K562 (cell line): Measurements from ENCODE around the gene CNTFR. TPM values are rescaled to one million over a fixed set of nuclear protein-coding genes. Genes with fewer than 3 reads are reported as not detected.

Experiments
- ATAC-seq: fragments of 200-7000 bp; cut with Tn5 transposase; 3 replicates; pipeline ENCODE4 v1.9.1; 2020; ENCODE audit warnings: moderate library complexity
- BruUV-seq: library from RNA; stranded (reverse); fragments of 400-500 nt; replicated peaks from 2 replicates; lab custom pipeline; 2021; lab: Mats Ljungman, UMichigan
- CTCF ChIA-PET: fragments of 300-600 bp; formaldehyde crosslinking; extraction: SDS; loops from one replicate; lab custom pipeline; 2021; ENCODE audit warnings: low intra/inter-chr PET ratio; lab: Yijun Ruan, JAX
- POLR2A ChIA-PET: fragments of 300-600, 350-650 bp; sonication (Branson Sonifier 250); formaldehyde crosslinking; extraction: SDS; loops from one replicate; lab custom pipeline; 2021; ENCODE audit warnings: antibody characterized with exemption, inconsistent platforms; lab: Yijun Ruan, JAX
- DNase-seq, 4 experiments: peaks; one replicate each; pipeline versions ENCODE4 v3.0.0 to v3.0.0-alpha.2; 2011 to 2018; ENCODE audit warnings: low spot score in 3 of 4, mixed read lengths in 3 of 4; ENCODE audit errors: extremely low read depth in 1 of 4
- FAIRE-seq: peaks from 2 replicates; lab custom pipeline; 2011; peaks lifted over from hg19 to GRCh38; lab: Jason Lieb, UNC
- H2AFZ ChIP-seq: 2 replicates; pipeline ENCODE4 v1.6.0; 2011; ENCODE audit warnings: low read depth, low read length, control low read depth, inconsistent platforms
- H3K27ac ChIP-seq: fragments of 200-600 bp; 3 replicates; pipeline ENCODE4 v1.8.0; 2011; ENCODE audit warnings: low read depth, mild to moderate bottlenecking, control low read depth, inconsistent platforms, low read length, moderate library complexity, mixed read lengths; ENCODE audit errors: extremely low read depth
- H3K27me3 ChIP-seq, 2 experiments: fragments of 300-600 bp in 1 of 2; 2 replicates in 1 of 2; 3 replicates in 1 of 2; pipeline versions ENCODE4 v1.6.0 to v1.8.0; 2011; ENCODE audit warnings: inconsistent platforms in 2 of 2, low read length in 2 of 2, mild to moderate bottlenecking in 1 of 2, mixed read lengths in 1 of 2, moderate library complexity in 1 of 2; ENCODE audit not compliant: control insufficient read depth in 2 of 2, insufficient read depth in 2 of 2
- H3K36me3 ChIP-seq: fragments of 300-600 bp; 3 replicates; pipeline ENCODE4 v1.8.0; 2011; ENCODE audit warnings: mild to moderate bottlenecking, low read length, inconsistent platforms; ENCODE audit not compliant: control insufficient read depth, insufficient read depth
- H3K4me1 ChIP-seq, 2 experiments: fragments of 200-600 bp in 1 of 2; replicated peaks in 1 of 2; 2 replicates in 1 of 2; 3 replicates in 1 of 2; pipeline versions ENCODE4 v1.5.1 to v1.8.0; 2011; ENCODE audit warnings: inconsistent platforms in 2 of 2, low read length in 2 of 2, mild to moderate bottlenecking in 1 of 2, mixed read lengths in 1 of 2, moderate library complexity in 1 of 2; ENCODE audit not compliant: control insufficient read depth in 2 of 2, insufficient read depth in 2 of 2
- H3K4me2 ChIP-seq: 2 replicates; pipeline ENCODE4 v1.6.1; 2011; ENCODE audit warnings: low read length, control low read depth, inconsistent platforms, mixed read lengths; ENCODE audit not compliant: insufficient read depth
- H3K4me3 ChIP-seq: fragments of 200-600 bp; sonication (generic), shearing (Covaris generic); 2 replicates; pipeline ENCODE4 v1.5.1; 2016; ENCODE audit warnings: control low read depth, inconsistent platforms
- H3K79me2 ChIP-seq: fragments of 200-600 bp; 3 replicates; pipeline ENCODE4 v1.8.0; 2011; ENCODE audit warnings: low read length, inconsistent platforms; ENCODE audit not compliant: control insufficient read depth, insufficient read depth
- H3K9ac ChIP-seq, 2 experiments: 2 replicates each; pipeline versions ENCODE4 v1.6.0 to v1.6.1; 2011; ENCODE audit warnings: low read depth in 2 of 2, low read length in 2 of 2, control low read depth in 1 of 2, inconsistent platforms in 1 of 2, mild to moderate bottlenecking in 1 of 2, mixed read lengths in 1 of 2; ENCODE audit not compliant: insufficient read depth in 1 of 2
- H3K9me1 ChIP-seq: one replicate; pipeline ENCODE4 v1.6.0; 2011; ENCODE audit warnings: inconsistent platforms, mild to moderate bottlenecking, low read length, moderate library complexity; ENCODE audit not compliant: control insufficient read depth, insufficient read depth
- H3K9me3 ChIP-seq: replicated peaks from 2 replicates; pipeline ENCODE4 v1.5.1; 2011; ENCODE audit warnings: low read depth, low read length, inconsistent platforms; ENCODE audit not compliant: control insufficient read depth, insufficient read depth
- H4K20me1 ChIP-seq: replicated peaks from 2 replicates; pipeline ENCODE4 v1.6.1; 2011; ENCODE audit warnings: low read length, inconsistent platforms, mixed read lengths; ENCODE audit not compliant: control insufficient read depth, insufficient read depth
- ARID1B ChIP-seq: fragments of 450-650 bp; IDR thresholded peaks from 2 replicates; pipeline ENCODE4 v1.6.1; 2016; ENCODE audit warnings: antibody characterized with exemption, mild to moderate bottlenecking, inconsistent platforms
- CBFA2T2 ChIP-seq: fragments of 450-650 bp; conservative IDR thresholded peaks from 2 replicates; pipeline ENCODE4 v1.6.1; 2017; ENCODE audit warnings: mild to moderate bottlenecking
- CBFA2T3 ChIP-seq: fragments of 450-650 bp; IDR thresholded peaks from 2 replicates; pipeline ENCODE4 v1.6.1; 2017
- CTBP1 ChIP-seq: fragments of 450-650 bp; IDR thresholded peaks from 2 replicates; pipeline ENCODE4 v1.6.1; 2016; ENCODE audit warnings: borderline replicate concordance
- DPF2 ChIP-seq: fragments of 450-650 bp; IDR thresholded peaks from 2 replicates; pipeline ENCODE4 v1.6.1; 2016
- HDAC1 ChIP-seq, 2 experiments: fragments of 450-650 bp; IDR thresholded peaks; 2 replicates each; pipeline ENCODE4 v1.6.1; 2016 to 2017; ENCODE audit warnings: inconsistent platforms in 1 of 2, mild to moderate bottlenecking in 1 of 2, moderate library complexity in 1 of 2
- HDAC6 ChIP-seq: IDR thresholded peaks from 2 replicates; pipeline ENCODE4 v1.6.1; 2012; ENCODE audit warnings: low read depth, mild to moderate bottlenecking, control low read depth, inconsistent platforms, low read length, moderate library complexity
- HIVEP1 ChIP-seq: fragments of 250-450 bp; sonication (Bioruptor Pico); IDR thresholded peaks from 2 replicates; pipeline ENCODE4 v1.4.0; 2020; ENCODE audit warnings: mild to moderate bottlenecking
- KDM1A ChIP-seq, 2 experiments: fragments of 450-650 bp; IDR thresholded peaks; 2 replicates each; pipeline ENCODE4 v1.6.1; 2016; ENCODE audit warnings: mild to moderate bottlenecking in 2 of 2
- KDM4B ChIP-seq, 2 experiments: fragments of 450-650 bp in 1 of 2; sonication (generic) in 1 of 2; IDR thresholded peaks; 2 replicates each; pipeline ENCODE4 v1.6.1; 2016 to 2017; ENCODE audit warnings: borderline replicate concordance in 2 of 2, antibody characterized with exemption in 1 of 2, low read depth in 1 of 2, mild to moderate bottlenecking in 1 of 2
- MTA2 ChIP-seq: fragments of 450-650 bp; IDR thresholded peaks from 2 replicates; pipeline ENCODE4 v1.6.1; 2016; ENCODE audit warnings: low read depth
- NCOR1 ChIP-seq: fragments of 450-650 bp; IDR thresholded peaks from 2 replicates; pipeline ENCODE4 v1.6.1; 2016; ENCODE audit warnings: mild to moderate bottlenecking, moderate library complexity
- POLR2AphosphoS2 ChIP-seq: IDR thresholded peaks from 2 replicates; pipeline ENCODE4 v1.6.1; 2012; ENCODE audit warnings: low read length, improper control_type of control experiment
- RBBP5 ChIP-seq: fragments of 200-600 bp; sonication (generic); IDR thresholded peaks from 2 replicates; pipeline ENCODE4 v1.6.1; 2012; ENCODE audit warnings: borderline replicate concordance, mild to moderate bottlenecking, low read length, control low read depth, inconsistent platforms; ENCODE audit not compliant: insufficient read depth, poor library complexity, severe bottlenecking
- RCOR1 ChIP-seq, 2 experiments: IDR thresholded peaks; 2 replicates each; pipeline ENCODE4 v1.6.1; 2012; ENCODE audit warnings: low read depth in 2 of 2, low read length in 2 of 2, borderline replicate concordance in 1 of 2, improper control_type of control experiment in 1 of 2
- SMARCA4 ChIP-seq: fragments of 450-650 bp; IDR thresholded peaks from 2 replicates; pipeline ENCODE4 v1.6.1; 2016
- TAL1 ChIP-seq: fragments of 450-650 bp; IDR thresholded peaks from 2 replicates; pipeline ENCODE4 v1.6.1; 2016; ENCODE audit warnings: mild to moderate bottlenecking
- TCF3 ChIP-seq: sonication (generic); formaldehyde crosslinking; IDR thresholded peaks from 2 replicates; pipeline ENCODE4 v1.4.0; 2020; ENCODE audit warnings: mild to moderate bottlenecking, missing genetic modification reagents
- TEAD4 ChIP-seq, 2 experiments: sonication (generic) in 1 of 2; formaldehyde crosslinking in 1 of 2; IDR thresholded peaks; 2 replicates each; pipeline versions ENCODE4 v1.6.1 to v1.8.0; 2012 to 2022; ENCODE audit warnings: borderline replicate concordance in 1 of 2, inconsistent platforms in 1 of 2, low read length in 1 of 2, mild to moderate bottlenecking in 1 of 2, missing genetic modification reagents in 1 of 2
- TRIM24 ChIP-seq, 2 experiments: fragments of 450-650 bp; IDR thresholded peaks; 2 replicates each; pipeline ENCODE4 v1.6.1; 2016
- ZEB2 ChIP-seq: fragments of 450-650 bp; IDR thresholded peaks from 2 replicates; pipeline ENCODE4 v1.6.1; 2016
- ZNF263 ChIP-seq: sonication (generic); formaldehyde crosslinking; IDR thresholded peaks from 2 replicates; pipeline ENCODE4 v1.8.0; 2022; ENCODE audit warnings: mild to moderate bottlenecking, missing genetic modification reagents, borderline replicate concordance
- ZNF445 ChIP-seq: fragments of 250-450 bp; sonication (Bioruptor Pico); IDR thresholded peaks from 2 replicates; pipeline ENCODE4 v1.4.0; 2020; ENCODE audit warnings: low read depth, mild to moderate bottlenecking, moderate library complexity
- in situ Hi-C: fragments of 300-500 bp; cut with MboI; formaldehyde crosslinking; loops from 4 replicates; pipeline ENCODE4 v1.15.0; 2018; ENCODE audit warnings: inconsistent platforms, mixed read lengths
- intact Hi-C: fragments of 100-400 bp; cut with micrococcal nuclease; formaldehyde crosslinking; loops from 2 replicates; pipeline ENCODE4 v1.14.2; 2022
- polyA plus RNA-seq, 8 experiments: library from polyadenylated mRNA; depleted of rRNA in 4 of 8; stranded (reverse) in 5 of 8; unstranded in 3 of 8; fragments of >200 nt; fragmentation: Nextera tagmentation in 2 of 8; fragmentation: Illumina TruSeq in 1 of 8; extraction: Ambion mirVana in 2 of 8; extraction: Trizol in 1 of 8; gene quantifications; 2 replicates each; pipeline versions ENCODE4 v1.2.1 to v1.2.3, GENCODE V29; 2011 to 2014; ENCODE audit warnings: inconsistent platforms in 1 of 8, missing spikeins in 1 of 8
- total RNA-seq, 7 experiments: library from RNA; depleted of rRNA in 6 of 7; stranded (reverse); fragments of >200 nt in 6 of 7; fragmentation: Illumina TruSeq in 2 of 7; extraction: Trizol in 2 of 7; gene quantifications; 2 replicates each; pipeline versions ENCODE4 v1.2.1 to v1.2.3, GENCODE V29; 2011 to 2021; ENCODE audit warnings: low replicate concordance in 1 of 7
- TF ChIP-seq, protein P1 (sequence below): sonication (generic); IDR thresholded peaks from 2 replicates; pipeline ENCODE4 v1.6.1; 2016
- TF ChIP-seq, protein P2 (sequence below): sonication (generic); formaldehyde crosslinking; IDR thresholded peaks from 2 replicates; pipeline ENCODE4 v1.8.0; 2022; ENCODE audit warnings: mild to moderate bottlenecking, missing genetic modification reagents

The CNTFR gene
- total and polyA plus RNA-seq, 9 of the 15 experiments (the other 6 are each of a cell fraction or from before 2014, with no cell fraction given) = not detected

DNA sequence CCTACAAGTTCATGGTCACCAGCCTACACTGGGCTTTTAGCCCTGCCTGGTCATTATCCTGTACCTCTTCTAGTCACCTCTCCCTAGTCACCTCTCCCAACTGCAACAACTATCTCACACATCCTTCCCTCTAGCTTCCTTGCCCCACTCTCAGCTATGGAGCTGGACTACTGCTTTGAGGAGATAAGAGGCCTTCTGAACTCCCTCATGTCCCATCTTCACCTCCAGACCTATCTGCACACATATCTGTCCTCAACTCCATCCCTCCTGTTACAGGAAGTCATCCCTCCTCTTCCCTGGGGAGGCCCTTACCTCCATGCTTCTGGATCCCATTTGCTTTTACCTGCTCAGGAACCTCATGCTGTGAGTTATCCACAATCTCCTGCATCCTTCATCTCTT lies 16.7 kb upstream of the CNTFR start:
- in situ Hi-C loops (loop anchor here (10.0 kb wide), 1 partner anchor 201 kb away; no protein-coding TSS in a partner anchor), intact Hi-C loops (no loop called here)
- DNase-seq (peak; percentile 33 to 61 (median 46)), ATAC-seq (peak; percentile 26; the same call in 2 of the 3 replicates), FAIRE-seq (peak; percentile 42)
- H2AFZ ChIP-seq = no peak overlapping the region
- peaks cover 10% of the 10 kb centered on the region; the same call in 1 of the 3 replicates for H3K36me3 ChIP-seq
- BruUV-seq = no TSS peak
- ChIA-PET CTCF (no interaction called here), POLR2A (interaction anchor here (0.6 kb wide), 1 partner anchor 41 kb away, joined by 3 read pairs; no protein-coding TSS in a partner anchor)
- peaks cover 5 to 8% of the 10 kb centered on the region in 2 experiments; a peak in 4 of 5 replicates for H3K4me1 ChIP-seq
- peak; percentile 74 for TF ChIP-seq ARID1B
- TF ChIP-seq POLR2AphosphoS2 = no peak
- no peak for TF ChIP-seq HDAC6
- TF ChIP-seq ZEB2 = peak; percentile 49; the same call in 1 of the 2 replicates
- TF ChIP-seq HIVEP1 = no peak
- peak; percentile 82 for TF ChIP-seq TCF3 (CRISPR knock-in tag)
- TF ChIP-seq HDAC1 (IDR thresholded peaks at IDR 0.05) = peak in 1 of 2 experiments; percentile 24; a peak in 1 of 4 replicates
- TF ChIP-seq CBFA2T3 = peak; percentile 90
- peak; percentile 66 for TF ChIP-seq NCOR1
- TF ChIP-seq CTBP1 = peak; percentile 71; the same call in 1 of the 2 replicates
- TF ChIP-seq, protein P1, sequence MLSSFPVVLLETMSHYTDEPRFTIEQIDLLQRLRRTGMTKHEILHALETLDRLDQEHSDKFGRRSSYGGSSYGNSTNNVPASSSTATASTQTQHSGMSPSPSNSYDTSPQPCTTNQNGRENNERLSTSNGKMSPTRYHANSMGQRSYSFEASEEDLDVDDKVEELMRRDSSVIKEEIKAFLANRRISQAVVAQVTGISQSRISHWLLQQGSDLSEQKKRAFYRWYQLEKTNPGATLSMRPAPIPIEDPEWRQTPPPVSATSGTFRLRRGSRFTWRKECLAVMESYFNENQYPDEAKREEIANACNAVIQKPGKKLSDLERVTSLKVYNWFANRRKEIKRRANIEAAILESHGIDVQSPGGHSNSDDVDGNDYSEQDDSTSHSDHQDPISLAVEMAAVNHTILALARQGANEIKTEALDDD = peak; percentile 79
- peak; percentile 34 to 68; a peak in 3 of 4 replicates for TF ChIP-seq KDM1A (IDR thresholded peaks at IDR 0.05)
- TF ChIP-seq RBBP5 = no peak
- peak; percentile 29; the same call in 1 of the 2 replicates for TF ChIP-seq TEAD4 (IDR thresholded peaks at IDR 0.05; ENCODE audit: low read length)
- no peak for TF ChIP-seq TEAD4 (CRISPR knock-in tag; IDR thresholded peaks at IDR 0.05; ENCODE audit: borderline replicate concordance)
- 0 out of 2 replicates have a peak, but pooled peaks have one; percentile 27 for TF ChIP-seq MTA2
- peak in 1 of 2 experiments; percentile 18; a peak in 1 of 4 replicates for TF ChIP-seq TRIM24 (IDR thresholded peaks at IDR 0.05)
- no peak for TF ChIP-seq ZNF445 (CRISPR knock-in tag)
- TF ChIP-seq DPF2 = peak; percentile 37; the same call in 1 of the 2 replicates
- peak; percentile 52; the same call in 1 of the 2 replicates for TF ChIP-seq ZNF263 (CRISPR knock-in tag)
- TF ChIP-seq, protein P2, sequence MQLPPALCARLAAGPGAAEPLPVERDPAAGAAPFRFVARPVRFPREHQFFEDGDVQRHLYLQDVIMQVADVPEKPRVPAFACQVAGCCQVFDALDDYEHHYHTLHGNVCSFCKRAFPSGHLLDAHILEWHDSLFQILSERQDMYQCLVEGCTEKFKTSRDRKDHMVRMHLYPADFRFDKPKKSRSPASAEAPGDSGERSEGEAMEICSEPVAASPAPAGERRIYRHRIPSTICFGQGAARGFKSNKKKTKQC (CRISPR knock-in tag) = no peak
- peak in 1 of 2 experiments; percentile 37; a peak in 1 of 4 replicates for TF ChIP-seq RCOR1 (IDR thresholded peaks at IDR 0.05; ENCODE audit: borderline replicate concordance in 1 of 2, low read depth in 2 of 2, low read length in 2 of 2)
- peak; percentile 77 for TF ChIP-seq CBFA2T2
- TF ChIP-seq SMARCA4 = 0 out of 2 replicates have a peak, but pooled peaks have one; percentile 27
- no peak for TF ChIP-seq KDM4B (IDR thresholded peaks at IDR 0.05; ENCODE audit: borderline replicate concordance in 2 of 2, low read depth in 1 of 2)
- TF ChIP-seq TAL1 = peak; percentile 63
- H3K4me3 ChIP-seq = no peak overlapping the region
- H3K9me3 ChIP-seq = no peaks in the 10 kb centered on the region
- no peak overlapping the region for H3K4me2 ChIP-seq
- H3K27ac ChIP-seq = no peak overlapping the region
- H3K27me3 ChIP-seq = no peaks in the 10 kb centered on the region
- H3K9me1 ChIP-seq = no peaks in the 10 kb centered on the region
- H4K20me1 ChIP-seq = peaks cover 5% of the 10 kb centered on the region; the same call in 1 of the 2 replicates
- no peak overlapping the region for H3K9ac ChIP-seq
- peaks cover 10% of the 10 kb centered on the region for H3K79me2 ChIP-seq
